CD4-positive, alpha-beta memory T cell (primary cell): ENCODE data around the gene GNAT1. TPM values are rescaled to one million over a fixed set of nuclear protein-coding genes. Genes with fewer than 3 reads are reported as not detected.
A peak's percentile ranks its signal among the peaks of the same experiment; 100 is the strongest.

ENCODE experiments used
- CTCF ChIA-PET: fragments of 350-600 bp; sonication (Branson Sonifier 250); formaldehyde crosslinking; loops from one replicate; lab custom pipeline; 2021; ENCODE audit warnings: inconsistent platforms; ENCODE audit not compliant: partially characterized antibody; lab: Charles Lee
- POLR2A ChIA-PET: fragments of 350-600 bp; sonication (Branson Sonifier 250); formaldehyde crosslinking; loops from one replicate; lab custom pipeline; 2021; ENCODE audit not compliant: partially characterized antibody; lab: Charles Lee
- DNase-seq, 5 donors: peaks; one replicate each; pipeline versions ENCODE4 v3.0.0 to v3.0.0-alpha.2; 2020 to 2022; ENCODE audit warnings: mixed read lengths in 1 of 5
- H3K27ac ChIP-seq: one replicate; pipeline ENCODE4 v1.7.0; 2013; ENCODE audit warnings: low read depth, low read length
- H3K27me3 ChIP-seq: 2 replicates; pipeline ENCODE4 v1.7.0; 2013; ENCODE audit warnings: mild to moderate bottlenecking, low read length, moderate library complexity; ENCODE audit not compliant: insufficient read depth
- H3K36me3 ChIP-seq: 2 replicates; pipeline ENCODE4 v1.7.0; 2013; ENCODE audit warnings: mild to moderate bottlenecking, low read length, moderate library complexity; ENCODE audit not compliant: insufficient read depth
- H3K4me1 ChIP-seq: 2 replicates; pipeline ENCODE4 v1.7.0; 2013; ENCODE audit warnings: mild to moderate bottlenecking, low read length, moderate library complexity; ENCODE audit not compliant: insufficient read depth
- H3K4me3 ChIP-seq, 2 donors: one replicate each; pipeline ENCODE4 v1.7.0; 2013; ENCODE audit warnings: low read length in 2 of 2, mild to moderate bottlenecking in 1 of 2
- H3K9me3 ChIP-seq, 2 donors: one replicate each; pipeline ENCODE4 v1.7.0; 2013; ENCODE audit warnings: low read length in 2 of 2, control low read depth in 1 of 2; ENCODE audit not compliant: control insufficient read depth in 1 of 2
- H3K27ac Mint-ChIP-seq, 7 donors: one replicate each; pipeline ENCODE4 v1.8.0; 2020 to 2021; ENCODE audit warnings: mixed read lengths in 7 of 7, mild to moderate bottlenecking in 6 of 7, inconsistent platforms in 3 of 7, moderate library complexity in 3 of 7
- H3K27me3 Mint-ChIP-seq, 2 donors: one replicate each; pipeline ENCODE4 v1.8.0; 2020 to 2021; ENCODE audit warnings: mixed read lengths in 2 of 2
- H3K36me3 Mint-ChIP-seq, 2 donors: one replicate each; pipeline ENCODE4 v1.8.0; 2020 to 2021; ENCODE audit warnings: mixed read lengths in 2 of 2, inconsistent platforms in 1 of 2, mild to moderate bottlenecking in 1 of 2
- H3K4me1 Mint-ChIP-seq, 4 donors: one replicate each; pipeline ENCODE4 v1.8.0; 2020 to 2021; ENCODE audit warnings: mixed read lengths in 4 of 4, mild to moderate bottlenecking in 1 of 4
- H3K4me3 Mint-ChIP-seq, 8 donors: one replicate each; pipeline ENCODE4 v1.8.0; 2020 to 2021; ENCODE audit warnings: mixed read lengths in 8 of 8, mild to moderate bottlenecking in 7 of 8, moderate library complexity in 6 of 8, inconsistent platforms in 3 of 8
- H3K9me3 Mint-ChIP-seq, 8 donors: one replicate each; pipeline ENCODE4 v1.8.0; 2020 to 2021; ENCODE audit warnings: mixed read lengths in 8 of 8, mild to moderate bottlenecking in 5 of 8, inconsistent platforms in 3 of 8, moderate library complexity in 1 of 8
- intact Hi-C: fragments of 100-400 bp; cut with micrococcal nuclease; formaldehyde crosslinking; loops from one replicate; pipeline ENCODE4 v1.15.1; 2023
- polyA plus RNA-seq, 2 donors: library from polyadenylated mRNA; unstranded; fragments of 300-500 nt; fragmentation: Illumina TruSeq; gene quantifications; one replicate each; pipeline ENCODE4 v1.2.3, GENCODE V29; 2021
- total RNA-seq, 2 experiments: library from RNA; stranded (reverse); gene quantifications; one replicate each; pipeline ENCODE4 v1.2.3, GENCODE V29; 2021

GNAT1 gene
- total and polyA plus RNA-seq, 4 experiments from 2014 or later, result not detected

DNA sequence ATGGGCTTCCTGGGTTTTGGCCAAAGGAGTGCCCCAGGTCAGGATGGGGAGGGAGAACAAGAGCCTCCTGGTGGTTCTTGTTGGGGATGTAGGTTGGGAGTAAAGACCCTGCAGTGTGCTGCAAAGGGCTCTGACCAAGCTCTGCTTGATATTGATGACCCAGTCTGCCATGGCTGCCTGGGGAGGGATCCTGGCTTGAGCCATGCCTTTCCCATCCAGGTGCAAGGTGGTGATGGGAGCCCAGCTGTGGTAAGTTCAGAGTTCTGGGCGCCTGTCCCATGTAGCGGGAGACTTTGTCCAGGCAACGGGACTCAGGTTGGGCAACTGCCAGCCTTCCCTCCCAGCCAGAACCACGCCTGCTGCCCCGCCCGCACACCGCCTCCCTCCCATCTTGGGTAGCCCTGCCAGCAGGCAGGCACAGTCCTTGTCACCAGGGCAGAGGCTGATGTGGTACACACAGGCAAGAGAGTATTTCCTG, 47.2 kb downstream of the GNAT1 start:
- Histone ChIP-seq H3K27me3 (no peaks in the 10 kb centered on the region), H3K9me3 (no peaks in the 10 kb centered on the region), H3K36me3 (peaks cover 12% of the 10 kb centered on the region), H3K4me3 (peak overlapping the region; percentile 75 to 94), H3K4me1 (peaks cover 67% of the 10 kb centered on the region), H3K27ac (peak overlapping the region; percentile 76)
- peaks cover 32 to 77% (median 55%) of the 10 kb centered on the region in 4 donors for H3K4me1 Mint-ChIP-seq
- ChIA-PET CTCF (interaction anchor here (1.7 to 10.2 kb wide), 4 partner anchors 8 to 60 kb away, joined by 3 to 127 read pairs (median 34); partner anchors contain the start of genes HYAL3 and NAA80), POLR2A (interaction anchor here (1.0 to 11.2 kb wide), 6 partner anchors 8 to 329 kb away, joined by 3 to 150 read pairs (median 16); partner anchors contain the start of gene C3orf18)
- H3K9me3 Mint-ChIP-seq, result no peaks in the 10 kb centered on the region
- H3K27me3 Mint-ChIP-seq, result no peaks in the 10 kb centered on the region
- DNase-seq, result no peak
- H3K4me3 Mint-ChIP-seq, result peak overlapping the region; percentile 96 to 99 (median 98)
- H3K36me3 Mint-ChIP-seq, result peaks cover 0 to 42% of the 10 kb centered on the region in 2 donors
- H3K27ac Mint-ChIP-seq, result peak overlapping the region; percentile 91 to 97 (median 94)
- intact Hi-C loops, result loop anchor here (1.0 to 5.0 kb wide), 5 partner anchors 8 to 1734 kb away; partner anchors contain the start of genes ABHD14B, HYAL3 and NAA80

DNA sequence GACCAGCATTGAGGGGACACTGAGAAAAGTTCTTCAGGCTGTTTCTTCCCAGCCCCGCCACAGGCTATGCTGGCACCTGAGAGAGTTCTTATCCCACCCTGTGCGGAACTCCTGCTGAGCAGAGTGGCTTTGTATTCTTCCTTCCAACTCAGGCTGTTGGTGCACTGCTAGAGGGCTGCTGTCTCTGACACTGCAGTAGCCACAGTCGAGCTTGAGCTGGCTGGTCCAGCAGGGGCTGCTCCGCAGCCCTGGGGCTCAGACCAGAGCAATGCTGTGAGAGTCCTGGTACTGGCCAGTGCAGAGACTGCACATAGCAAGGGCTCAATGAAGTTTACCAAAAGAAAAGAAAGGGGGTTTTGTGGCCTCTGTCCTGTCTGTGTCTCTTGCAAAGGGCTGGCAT, 48.2 kb downstream of the GNAT1 start:
- Mint-ChIP-seq H3K4me1 (peaks cover 37 to 86% (median 62%) of the 10 kb centered on the region in 4 donors), H3K27ac (peak overlapping the region; percentile 66 to 97 (median 91)), H3K27me3 (no peaks in the 10 kb centered on the region), H3K9me3 (no peaks in the 10 kb centered on the region), H3K36me3 (peaks cover 0 to 48% of the 10 kb centered on the region in 2 donors), H3K4me3 (peak overlapping the region in 7 of 8 donors; percentile 39 to 99 (median 97))
- no peak for DNase-seq
- H3K4me1 ChIP-seq, result peaks cover 74% of the 10 kb centered on the region
- no peaks in the 10 kb centered on the region for H3K9me3 ChIP-seq
- H3K27me3 ChIP-seq, result no peaks in the 10 kb centered on the region
- CTCF ChIA-PET, result interaction anchor here (0.9 to 10.2 kb wide), 3 partner anchors 12 to 59 kb away, joined by 3 to 127 read pairs (median 4); partner anchors contain the start of genes HYAL3 and NAA80
- POLR2A ChIA-PET, result interaction anchor here (11.2 kb wide), 1 partner anchor 11 kb away, joined by 150 read pairs; no protein-coding TSS in a partner anchor
- H3K4me3 ChIP-seq, result no peak overlapping the region
- peaks cover 17% of the 10 kb centered on the region for H3K36me3 ChIP-seq
- peak overlapping the region; percentile 76 for H3K27ac ChIP-seq
- intact Hi-C loops, result loop anchor here (5.0 kb wide), 2 partner anchors 98 to 1733 kb away; partner anchors contain the start of gene ABHD14B

DNA sequence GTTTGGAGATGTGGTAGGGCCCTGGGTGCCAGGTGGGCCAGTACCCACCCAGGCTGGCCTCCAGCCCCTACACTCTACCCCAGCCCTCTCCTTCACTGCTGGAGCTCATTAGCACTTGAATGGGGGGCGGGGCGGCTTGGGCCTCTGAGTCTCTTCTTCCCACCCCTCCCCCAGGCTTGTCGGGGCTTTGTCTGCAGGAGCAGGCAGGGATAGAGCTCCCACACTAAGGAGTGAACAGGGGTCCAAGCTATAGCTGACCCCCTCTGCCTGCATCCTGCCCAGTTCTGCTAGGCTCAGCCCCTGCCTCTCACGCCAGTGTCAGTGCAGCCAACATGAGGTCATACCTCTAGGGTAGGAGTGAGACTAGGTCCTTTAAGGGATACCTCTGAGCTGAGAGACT, 49.8 kb downstream of the GNAT1 start:
- Mint-ChIP-seq H3K4me3 (peak overlapping the region; percentile 4 to 77 (median 60)), H3K4me1 (peaks cover 38 to 93% (median 65%) of the 10 kb centered on the region in 4 donors), H3K27ac (peak overlapping the region; percentile 73 to 96 (median 92)), H3K36me3 (peaks cover 0 to 49% of the 10 kb centered on the region in 2 donors), H3K9me3 (no peaks in the 10 kb centered on the region), H3K27me3 (no peaks in the 10 kb centered on the region)
- Histone ChIP-seq H3K4me3 (no peak overlapping the region), H3K27ac (peak overlapping the region; percentile 76), H3K36me3 (peaks cover 18% of the 10 kb centered on the region), H3K27me3 (no peaks in the 10 kb centered on the region), H3K9me3 (no peaks in the 10 kb centered on the region), H3K4me1 (peaks cover 78% of the 10 kb centered on the region)
- ChIA-PET CTCF (interaction anchor here (1.0 to 10.2 kb wide), 4 partner anchors 14 to 48 kb away, joined by 3 to 127 read pairs (median 16); no protein-coding TSS in a partner anchor), POLR2A (interaction anchor here (1.0 to 11.2 kb wide), 3 partner anchors 13 to 95 kb away, joined by 3 to 150 read pairs (median 5); no protein-coding TSS in a partner anchor)
- DNase-seq, result no peak
- intact Hi-C loops, result no loop called here

DNA sequence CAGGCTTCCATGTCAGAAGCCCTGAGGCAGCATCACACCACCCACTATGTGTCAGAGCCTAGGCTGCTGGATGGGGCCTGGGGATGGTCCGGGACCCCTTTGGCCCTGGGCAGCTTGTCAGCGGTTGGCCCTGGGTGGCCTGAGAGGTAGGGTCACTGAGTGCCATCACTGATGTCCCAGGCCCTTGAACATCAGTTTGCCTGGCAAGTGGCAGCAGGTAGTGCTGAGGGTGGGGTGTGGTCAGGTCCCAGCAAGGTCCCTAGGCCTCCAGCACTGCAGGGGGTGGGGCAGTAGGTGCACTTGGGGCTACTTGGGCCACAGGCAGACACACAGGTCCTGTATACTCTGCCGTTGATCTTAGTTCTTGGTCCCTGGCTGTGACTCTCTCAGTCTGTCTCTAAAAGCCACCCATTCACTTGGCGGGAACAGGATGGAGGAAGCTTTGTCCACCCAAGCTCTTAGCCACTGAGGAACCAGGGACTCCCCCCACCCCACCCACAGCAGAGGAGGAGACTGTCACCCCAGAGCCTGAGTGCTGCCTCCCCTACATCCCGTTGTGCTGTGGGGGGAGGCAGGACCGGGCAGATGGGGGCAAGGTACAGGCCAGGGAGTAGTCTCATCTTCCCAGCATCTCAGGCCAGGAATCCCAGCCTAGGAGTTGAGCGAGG, 50.4 kb downstream of the GNAT1 start:
- H3K27ac Mint-ChIP-seq, result peak overlapping the region; percentile 64 to 96 (median 92)
- H3K36me3 Mint-ChIP-seq, result peaks cover 0 to 47% of the 10 kb centered on the region in 2 donors
- DNase-seq, result no peak
- peaks cover 85% of the 10 kb centered on the region for H3K4me1 ChIP-seq
- CTCF ChIA-PET, result interaction anchor here (1.0 to 10.2 kb wide), 3 partner anchors 15 to 48 kb away, joined by 3 to 127 read pairs (median 29); no protein-coding TSS in a partner anchor
- no peaks in the 10 kb centered on the region for H3K27me3 ChIP-seq
- H3K4me3 ChIP-seq, result no peak overlapping the region
- H3K9me3 Mint-ChIP-seq, result no peaks in the 10 kb centered on the region
- H3K27me3 Mint-ChIP-seq, result no peaks in the 10 kb centered on the region
- H3K4me1 Mint-ChIP-seq, result peaks cover 43 to 95% (median 70%) of the 10 kb centered on the region in 4 donors
- peak overlapping the region; percentile 76 for H3K27ac ChIP-seq
- intact Hi-C loops, result no loop called here
- peak overlapping the region; percentile 15 to 84 (median 63) for H3K4me3 Mint-ChIP-seq
- H3K36me3 ChIP-seq, result peaks cover 18% of the 10 kb centered on the region
- no peaks in the 10 kb centered on the region for H3K9me3 ChIP-seq
- POLR2A ChIA-PET, result interaction anchor here (0.7 to 11.2 kb wide), 6 partner anchors 14 to 94 kb away, joined by 3 to 150 read pairs (median 4); partner anchors contain the start of genes IFRD2 and TUSC2

DNA sequence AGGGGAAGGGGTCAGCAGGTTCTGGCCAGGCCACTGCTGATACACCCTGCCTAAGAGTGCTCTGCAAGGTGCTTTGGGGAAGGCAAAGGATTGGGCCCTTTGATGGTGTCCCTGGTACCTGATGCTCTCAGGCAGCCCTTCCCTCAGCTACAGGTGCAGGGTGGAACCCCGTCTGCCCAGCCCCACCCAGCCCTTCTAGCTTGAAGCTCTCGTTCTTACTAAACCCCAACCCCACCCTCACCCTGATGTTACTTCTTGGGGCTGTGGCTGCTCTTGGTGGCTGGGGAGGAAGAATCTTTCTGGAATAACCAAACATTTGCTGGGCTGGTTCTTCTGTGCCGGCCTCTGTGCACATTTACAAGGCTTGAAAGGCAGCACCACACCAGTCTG, 51.0 kb downstream of the GNAT1 start:
- peaks cover 0 to 45% of the 10 kb centered on the region in 2 donors for H3K36me3 Mint-ChIP-seq
- H3K27me3 ChIP-seq, result no peaks in the 10 kb centered on the region
- H3K27ac ChIP-seq, result peak overlapping the region; percentile 76
- peaks cover 47 to 95% (median 74%) of the 10 kb centered on the region in 4 donors for H3K4me1 Mint-ChIP-seq
- no peaks in the 10 kb centered on the region for H3K9me3 Mint-ChIP-seq
- H3K27ac Mint-ChIP-seq, result peak overlapping the region; percentile 87 to 96 (median 94)
- intact Hi-C loops, result no loop called here
- peak overlapping the region in 7 of 8 donors; percentile 71 to 84 (median 76) for H3K4me3 Mint-ChIP-seq
- H3K36me3 ChIP-seq, result peaks cover 18% of the 10 kb centered on the region
- no peak overlapping the region for H3K4me3 ChIP-seq
- H3K9me3 ChIP-seq, result no peaks in the 10 kb centered on the region
- POLR2A ChIA-PET, result interaction anchor here (0.7 to 11.2 kb wide), 5 partner anchors 14 to 94 kb away, joined by 3 to 150 read pairs (median 4); partner anchors contain the start of genes IFRD2 and TUSC2
- H3K4me1 ChIP-seq, result peaks cover 91% of the 10 kb centered on the region
- H3K27me3 Mint-ChIP-seq, result no peaks in the 10 kb centered on the region
- CTCF ChIA-PET, result interaction anchor here (4.1 to 10.2 kb wide), 2 partner anchors 15 to 49 kb away, joined by 29 to 127 read pairs; no protein-coding TSS in a partner anchor
- no peak for DNase-seq

DNA sequence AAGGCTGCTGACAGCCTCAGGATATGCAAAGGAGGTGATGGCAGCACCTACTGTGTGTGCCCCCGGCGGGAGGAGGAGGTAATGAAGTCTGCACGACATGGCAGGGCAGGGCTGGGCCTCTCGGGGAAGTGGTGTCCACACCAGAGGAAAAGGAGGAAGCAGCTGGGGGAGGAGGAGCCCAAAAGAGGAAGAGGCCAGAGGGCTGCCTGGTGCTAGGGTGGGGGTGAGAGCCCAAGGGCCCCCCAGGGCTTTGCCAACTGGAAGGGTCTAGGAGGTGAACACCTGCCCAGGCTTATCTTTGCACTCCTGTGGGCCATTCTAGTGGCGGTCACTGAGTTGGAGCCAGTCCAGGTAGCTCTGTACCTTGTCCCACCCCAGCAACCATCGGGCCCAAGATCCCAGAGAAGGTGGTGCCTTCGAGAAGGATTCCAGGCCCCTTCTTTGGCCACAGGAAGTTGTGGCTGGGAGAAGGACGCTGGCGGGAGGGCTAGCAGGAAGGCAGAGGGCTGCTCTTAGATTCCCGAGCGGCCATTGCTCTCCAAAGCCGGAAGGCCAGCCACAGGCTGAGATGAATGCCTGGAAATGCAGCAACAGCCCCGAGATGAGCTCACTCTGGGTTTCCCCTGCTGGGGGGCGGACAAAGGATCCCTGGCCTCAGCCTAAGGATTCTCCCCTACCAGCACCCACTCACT, 51.6 kb downstream of the GNAT1 start:
- H3K9me3 ChIP-seq, result no peaks in the 10 kb centered on the region
- H3K36me3 ChIP-seq, result peaks cover 18% of the 10 kb centered on the region
- ChIA-PET POLR2A (interaction anchor here (1.2 to 11.2 kb wide), 3 partner anchors 15 to 85 kb away, joined by 3 to 150 read pairs (median 4); partner anchors contain the start of genes IFRD2 and TUSC2), CTCF (interaction anchor here (0.7 to 10.2 kb wide), 7 partner anchors 16 to 104 kb away, joined by 3 to 127 read pairs (median 3); no protein-coding TSS in a partner anchor)
- Mint-ChIP-seq H3K4me1 (peaks cover 48 to 92% (median 73%) of the 10 kb centered on the region in 4 donors), H3K9me3 (no peaks in the 10 kb centered on the region), H3K27ac (peak overlapping the region; percentile 87 to 96 (median 94)), H3K27me3 (no peaks in the 10 kb centered on the region), H3K4me3 (peak overlapping the region in 7 of 8 donors; percentile 71 to 84 (median 76)), H3K36me3 (peaks cover 0 to 38% of the 10 kb centered on the region in 2 donors)
- no peaks in the 10 kb centered on the region for H3K27me3 ChIP-seq
- intact Hi-C loops, result no loop called here
- peak in 2 of 5 donors; percentile 17 to 76 for DNase-seq
- H3K4me3 ChIP-seq, result no peak overlapping the region
- peak overlapping the region; percentile 76 for H3K27ac ChIP-seq
- peaks cover 96% of the 10 kb centered on the region for H3K4me1 ChIP-seq
